ENCODE measurements around the gene JARID2. TPM values are rescaled to one million over a fixed set of nuclear protein-coding genes. Genes with fewer than 3 reads are reported as not detected.

JARID2 gene
- polyA plus RNA-seq, 1 donor from 2014 or later, result 25.5 TPM

DNA sequence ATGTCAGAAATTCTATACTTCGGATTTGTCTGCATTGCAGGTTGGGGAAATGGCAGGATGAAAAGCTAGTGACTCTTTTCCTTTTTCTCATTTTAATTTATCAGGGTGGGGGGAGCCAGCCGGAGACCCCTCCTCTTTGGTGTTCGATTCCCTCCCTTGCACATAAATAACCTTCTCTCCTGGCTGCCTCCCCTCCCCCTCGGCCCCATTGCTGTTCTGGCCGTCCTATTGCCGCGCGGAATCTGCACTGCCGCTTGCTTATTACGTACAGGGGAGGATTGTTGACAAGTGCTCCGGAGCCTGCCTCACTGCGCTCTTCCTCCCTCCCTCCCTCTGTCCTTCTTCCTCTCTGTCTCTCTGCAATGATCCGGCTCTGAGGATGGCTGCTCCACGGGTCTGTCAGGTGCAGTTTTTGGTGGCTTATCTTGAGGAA is 154.7 kb downstream of the JARID2 start:
- TF ChIP-seq EP300 (conservative IDR thresholded peaks at IDR 0.05; ENCODE audit: poor library complexity, severe bottlenecking) (peak; percentile 68), RAD21 (conservative IDR thresholded peaks at IDR 0.05) (peak; percentile 49), SMC3 (conservative IDR thresholded peaks at IDR 0.05; ENCODE audit: poor library complexity) (peak; percentile 49), MXI1 (conservative IDR thresholded peaks at IDR 0.05; ENCODE audit: poor library complexity, severe bottlenecking) (peak; percentile 39), POLR2AphosphoS5 (IDR thresholded peaks at IDR 0.05) (peak; percentile 89), TAF1 (IDR thresholded peaks at IDR 0.05; ENCODE audit: low read depth) (peak; percentile 60), EZH2 (IDR thresholded peaks at IDR 0.05; ENCODE audit: borderline replicate concordance, insufficient read depth, low read length, poor library complexity, severe bottlenecking) (no peak)
- TF ChIP-seq, protein P1, sequence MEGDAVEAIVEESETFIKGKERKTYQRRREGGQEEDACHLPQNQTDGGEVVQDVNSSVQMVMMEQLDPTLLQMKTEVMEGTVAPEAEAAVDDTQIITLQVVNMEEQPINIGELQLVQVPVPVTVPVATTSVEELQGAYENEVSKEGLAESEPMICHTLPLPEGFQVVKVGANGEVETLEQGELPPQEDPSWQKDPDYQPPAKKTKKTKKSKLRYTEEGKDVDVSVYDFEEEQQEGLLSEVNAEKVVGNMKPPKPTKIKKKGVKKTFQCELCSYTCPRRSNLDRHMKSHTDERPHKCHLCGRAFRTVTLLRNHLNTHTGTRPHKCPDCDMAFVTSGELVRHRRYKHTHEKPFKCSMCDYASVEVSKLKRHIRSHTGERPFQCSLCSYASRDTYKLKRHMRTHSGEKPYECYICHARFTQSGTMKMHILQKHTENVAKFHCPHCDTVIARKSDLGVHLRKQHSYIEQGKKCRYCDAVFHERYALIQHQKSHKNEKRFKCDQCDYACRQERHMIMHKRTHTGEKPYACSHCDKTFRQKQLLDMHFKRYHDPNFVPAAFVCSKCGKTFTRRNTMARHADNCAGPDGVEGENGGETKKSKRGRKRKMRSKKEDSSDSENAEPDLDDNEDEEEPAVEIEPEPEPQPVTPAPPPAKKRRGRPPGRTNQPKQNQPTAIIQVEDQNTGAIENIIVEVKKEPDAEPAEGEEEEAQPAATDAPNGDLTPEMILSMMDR (IDR thresholded peaks at IDR 0.05; ENCODE audit: poor library complexity, severe bottlenecking), result no peak
- TF ChIP-seq, protein P2, sequence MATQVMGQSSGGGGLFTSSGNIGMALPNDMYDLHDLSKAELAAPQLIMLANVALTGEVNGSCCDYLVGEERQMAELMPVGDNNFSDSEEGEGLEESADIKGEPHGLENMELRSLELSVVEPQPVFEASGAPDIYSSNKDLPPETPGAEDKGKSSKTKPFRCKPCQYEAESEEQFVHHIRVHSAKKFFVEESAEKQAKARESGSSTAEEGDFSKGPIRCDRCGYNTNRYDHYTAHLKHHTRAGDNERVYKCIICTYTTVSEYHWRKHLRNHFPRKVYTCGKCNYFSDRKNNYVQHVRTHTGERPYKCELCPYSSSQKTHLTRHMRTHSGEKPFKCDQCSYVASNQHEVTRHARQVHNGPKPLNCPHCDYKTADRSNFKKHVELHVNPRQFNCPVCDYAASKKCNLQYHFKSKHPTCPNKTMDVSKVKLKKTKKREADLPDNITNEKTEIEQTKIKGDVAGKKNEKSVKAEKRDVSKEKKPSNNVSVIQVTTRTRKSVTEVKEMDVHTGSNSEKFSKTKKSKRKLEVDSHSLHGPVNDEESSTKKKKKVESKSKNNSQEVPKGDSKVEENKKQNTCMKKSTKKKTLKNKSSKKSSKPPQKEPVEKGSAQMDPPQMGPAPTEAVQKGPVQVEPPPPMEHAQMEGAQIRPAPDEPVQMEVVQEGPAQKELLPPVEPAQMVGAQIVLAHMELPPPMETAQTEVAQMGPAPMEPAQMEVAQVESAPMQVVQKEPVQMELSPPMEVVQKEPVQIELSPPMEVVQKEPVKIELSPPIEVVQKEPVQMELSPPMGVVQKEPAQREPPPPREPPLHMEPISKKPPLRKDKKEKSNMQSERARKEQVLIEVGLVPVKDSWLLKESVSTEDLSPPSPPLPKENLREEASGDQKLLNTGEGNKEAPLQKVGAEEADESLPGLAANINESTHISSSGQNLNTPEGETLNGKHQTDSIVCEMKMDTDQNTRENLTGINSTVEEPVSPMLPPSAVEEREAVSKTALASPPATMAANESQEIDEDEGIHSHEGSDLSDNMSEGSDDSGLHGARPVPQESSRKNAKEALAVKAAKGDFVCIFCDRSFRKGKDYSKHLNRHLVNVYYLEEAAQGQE (IDR thresholded peaks at IDR 0.05; ENCODE audit: borderline replicate concordance), result peak; percentile 78
- peak overlapping the region; percentile 63 for H3K4me3 ChIP-seq (ENCODE audit: low read length)
- H3K9me2 ChIP-seq (ENCODE audit: insufficient read depth, low read length), result no peaks in the 10 kb centered on the region
- no peaks in the 10 kb centered on the region for H3K9me3 ChIP-seq (ENCODE audit: low read length)
- H4K20me1 ChIP-seq (ENCODE audit: insufficient read depth), result no peaks in the 10 kb centered on the region
- H3K27me3 ChIP-seq (ENCODE audit: insufficient read depth, low read depth, low read length), result no peaks in the 10 kb centered on the region
- peaks cover 4% of the 10 kb centered on the region for H3F3A ChIP-seq (ENCODE audit: insufficient read depth, low read length, poor library complexity, severe bottlenecking)
- peaks cover 80% of the 10 kb centered on the region for H3K79me2 ChIP-seq (replicated peaks; ENCODE audit: insufficient read depth, low read length)
- H3K27ac ChIP-seq (ENCODE audit: low read length), result peak overlapping the region; percentile 93
- no peaks in the 10 kb centered on the region for H3K36me3 ChIP-seq (ENCODE audit: insufficient read depth, low read length)
- H3K4me2 ChIP-seq (ENCODE audit: low read length), result peak overlapping the region; percentile 87
- peak overlapping the region; percentile 40 for H2AFZ ChIP-seq (ENCODE audit: low read depth, low read length)
- peak overlapping the region; percentile 78 for H3K9ac ChIP-seq (ENCODE audit: low read length)

DNA sequence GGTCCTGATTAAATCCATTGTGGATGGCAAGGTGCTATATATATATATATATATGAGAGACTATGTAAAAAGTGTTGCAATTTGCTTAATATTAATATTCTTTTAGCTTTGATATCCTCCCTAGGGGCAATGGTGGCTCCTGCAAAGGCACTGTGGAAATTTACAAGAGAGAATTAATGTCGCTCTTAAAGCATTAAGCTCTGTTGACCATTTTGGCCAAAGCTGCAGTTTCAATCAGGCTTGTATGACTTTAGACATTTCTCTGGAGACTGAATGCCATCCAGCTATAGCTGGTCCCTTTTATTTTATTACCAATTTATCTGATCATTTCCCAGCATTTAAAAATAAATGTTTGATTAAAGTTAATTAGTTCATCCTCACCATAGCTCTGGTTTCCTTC is 155.3 kb downstream of the JARID2 start:
- no peaks in the 10 kb centered on the region for H3K9me3 ChIP-seq (ENCODE audit: low read length)
- peak overlapping the region; percentile 63 for H3K4me3 ChIP-seq (ENCODE audit: low read length)
- no peaks in the 10 kb centered on the region for H3K27me3 ChIP-seq (ENCODE audit: insufficient read depth, low read depth, low read length)
- peaks cover 4% of the 10 kb centered on the region for H3F3A ChIP-seq (ENCODE audit: insufficient read depth, low read length, poor library complexity, severe bottlenecking)
- H3K36me3 ChIP-seq (ENCODE audit: insufficient read depth, low read length), result no peaks in the 10 kb centered on the region
- H4K20me1 ChIP-seq (ENCODE audit: insufficient read depth), result no peaks in the 10 kb centered on the region
- peak overlapping the region; percentile 40 for H2AFZ ChIP-seq (ENCODE audit: low read depth, low read length)
- H3K9ac ChIP-seq (ENCODE audit: low read length), result peak overlapping the region; percentile 78
- TF ChIP-seq POLR2AphosphoS5 (IDR thresholded peaks at IDR 0.05) (no peak), TAF1 (IDR thresholded peaks at IDR 0.05; ENCODE audit: low read depth) (no peak), RAD21 (conservative IDR thresholded peaks at IDR 0.05) (no peak), EP300 (conservative IDR thresholded peaks at IDR 0.05; ENCODE audit: poor library complexity, severe bottlenecking) (no peak), MXI1 (conservative IDR thresholded peaks at IDR 0.05; ENCODE audit: poor library complexity, severe bottlenecking) (no peak), SMC3 (conservative IDR thresholded peaks at IDR 0.05; ENCODE audit: poor library complexity) (no peak)
- TF ChIP-seq, protein P1 (IDR thresholded peaks at IDR 0.05; ENCODE audit: poor library complexity, severe bottlenecking), result no peak
- H3K4me2 ChIP-seq (ENCODE audit: low read length), result peak overlapping the region; percentile 87
- peaks cover 86% of the 10 kb centered on the region for H3K79me2 ChIP-seq (replicated peaks; ENCODE audit: insufficient read depth, low read length)
- peak overlapping the region; percentile 93 for H3K27ac ChIP-seq (ENCODE audit: low read length)
- H3K9me2 ChIP-seq (ENCODE audit: insufficient read depth, low read length), result no peaks in the 10 kb centered on the region
